ENCODE results near the gene CEBPZOS. TPM values are rescaled to one million over a fixed set of nuclear protein-coding genes. Genes with fewer than 3 reads are reported as not detected.

Gene CEBPZOS
- total and polyA plus RNA-seq, 2 of the 4 experiments (the other 2 are of a cell fraction): 16.8 to 31.5 TPM

GRCh38 chr2:37171624-37171950, 24.7 kb upstream of the CEBPZOS start (continued):
- TF ChIP-seq CHD1 (IDR thresholded peaks at IDR 0.05; ENCODE audit: low read depth, low read length) (no peak), RAD21 (IDR thresholded peaks at IDR 0.05; ENCODE audit: low read length) (no peak), RFX5 (IDR thresholded peaks at IDR 0.05; ENCODE audit: low read depth, low read length) (no peak)

GRCh38 chr2:37173741-37174140, 22.6 kb upstream of the CEBPZOS start:
- DNase-seq (no peak), ATAC-seq (ENCODE audit: low read depth) (no peak)
- Histone ChIP-seq H2AK5ac (ENCODE audit: low read depth, low read length) (no peak overlapping the region), H3K9me1 (ENCODE audit: insufficient read depth, low read length) (no peaks in the 10 kb centered on the region), H3K23ac (ENCODE audit: low read depth, low read length) (no peak overlapping the region), H2BK5ac (ENCODE audit: low read depth, low read length, poor library complexity, severe bottlenecking) (no peak overlapping the region), H3K4me1 (ENCODE audit: control insufficient read depth, insufficient read depth, low read length) (no peaks in the 10 kb centered on the region), H2AK9ac (replicated peaks; ENCODE audit: low read depth, low read length, poor library complexity) (no peak overlapping the region), H2BK15ac (ENCODE audit: low read depth, low read length) (no peak overlapping the region), H3K14ac (replicated peaks; ENCODE audit: low read depth, low read length) (no peak overlapping the region), H3K27me3 (ENCODE audit: control insufficient read depth, insufficient read depth, low read length) (no peaks in the 10 kb centered on the region), H3K79me1 (ENCODE audit: low read depth in 1 of 2, low read length in 2 of 2) (no peaks in the 10 kb centered on the region), H2BK120ac (ENCODE audit: low read depth, low read length) (no peak overlapping the region), H3K4me2 (ENCODE audit: low read depth, low read length) (no peak overlapping the region), H3K9ac (ENCODE audit: low read depth, low read length) (no peak overlapping the region), H3K36me3 (ENCODE audit: control insufficient read depth, insufficient read depth, low read length) (no peaks in the 10 kb centered on the region), H3K56ac (ENCODE audit: extremely low read depth, insufficient read depth, low read length) (no peak overlapping the region), H4K5ac (ENCODE audit: low read depth, low read length) (no peak overlapping the region), H3K4ac (ENCODE audit: low read depth, low read length) (no peak overlapping the region), H2AFZ (replicated peaks; ENCODE audit: low read length, poor library complexity) (no peak overlapping the region), H3K18ac (ENCODE audit: low read depth, low read length) (no peak overlapping the region), H3K9me3 (ENCODE audit: control insufficient read depth, insufficient read depth, low read length) (no peaks in the 10 kb centered on the region), H4K91ac (ENCODE audit: insufficient read depth, low read depth, low read length) (no peak overlapping the region), H2BK20ac (ENCODE audit: low read depth, low read length) (no peak overlapping the region), H3K4me3 (ENCODE audit: insufficient read depth, low read depth, low read length) (no peak overlapping the region), H4K8ac (ENCODE audit: low read depth in 2 of 2, low read length in 2 of 2) (no peak overlapping the region), H3K27ac (ENCODE audit: insufficient read depth, low read length) (no peak overlapping the region), H4K20me1 (ENCODE audit: insufficient read depth, low read length) (no peaks in the 10 kb centered on the region)
- BruUV-seq (replicated peaks): no TSS peak
- dilution Hi-C loops (cut with HindIII; ENCODE audit: low sequenced_read_pairs, unreplicated experiment) (no loop called here), intact Hi-C loops (cut with micrococcal nuclease) (no loop called here), in situ Hi-C loops (cut with MboI; ENCODE audit: low sequenced_read_pairs) (loop anchor here (25.0 kb wide), 1 partner anchor 714 kb away; no protein-coding TSS in a partner anchor)
- CTCF ChIA-PET: no interaction called here
- POLR2A ChIA-PET (ENCODE audit: unreplicated experiment): interaction anchor here (0.6 kb wide), 1 partner anchor 39 kb away, joined by 3 read pairs; no protein-coding TSS in a partner anchor
- 43% methylated on average over 1 of the region's 1 CpG; no CpG with 5 or more reads in 1 of the 2 experiments for WGBS, 2 experiments (ENCODE audit: extremely low coverage in 2 of 2, insufficient read length in 1 of 2)
- TF ChIP-seq MXI1 (IDR thresholded peaks at IDR 0.05; ENCODE audit: borderline replicate concordance, low read depth, low read length): no peak
- TF ChIP-seq SMC3 (IDR thresholded peaks at IDR 0.05; ENCODE audit: low read depth, low read length): no peak
- no peak for TF ChIP-seq BHLHE40 (IDR thresholded peaks at IDR 0.05; ENCODE audit: low read depth, low read length)
- TF ChIP-seq POLR2A (IDR thresholded peaks at IDR 0.05; ENCODE audit: low read depth, low read length): no peak
- TF ChIP-seq CEBPB (IDR thresholded peaks at IDR 0.05; ENCODE audit: low read depth, low read length): no peak
- no peak for TF ChIP-seq MAZ (IDR thresholded peaks at IDR 0.05; ENCODE audit: borderline replicate concordance, low read depth, low read length)
- TF ChIP-seq RCOR1 (IDR thresholded peaks at IDR 0.05; ENCODE audit: insufficient replicate concordance, low read length): no peak
- TF ChIP-seq NFE2L2 (IDR thresholded peaks at IDR 0.05; ENCODE audit: low read depth, low read length): no peak
- no peak for TF ChIP-seq FOS (IDR thresholded peaks at IDR 0.05; ENCODE audit: low read depth, low read length)
- no peak for TF ChIP-seq ELK1 (IDR thresholded peaks at IDR 0.05; ENCODE audit: borderline replicate concordance, low read depth, low read length)
- TF ChIP-seq USF2 (IDR thresholded peaks at IDR 0.05; ENCODE audit: low read depth, low read length): no peak
- TF ChIP-seq MAFK (IDR thresholded peaks at IDR 0.05; ENCODE audit: low read depth, low read length): no peak
- no peak for TF ChIP-seq RFX5 (IDR thresholded peaks at IDR 0.05; ENCODE audit: low read depth, low read length)
- TF ChIP-seq CHD1 (IDR thresholded peaks at IDR 0.05; ENCODE audit: low read depth, low read length): no peak
- TF ChIP-seq RAD21 (IDR thresholded peaks at IDR 0.05; ENCODE audit: low read length): no peak
